Measurements from ENCODE around the gene ADARB2. TPM values are rescaled to one million over a fixed set of nuclear protein-coding genes. Genes with fewer than 3 reads are reported as not detected.
"Not testable (repeated sequence)": the region's sequence is repeated elsewhere in the genome, so short reads cannot be mapped to it uniquely, and the experiment has no call there.

Gene ADARB2
- total and polyA plus RNA-seq, 10 of the 15 experiments (the other 5 are each of a cell fraction or from before 2014, with no cell fraction given), result 0.02 to 4.1 (median 0.76) TPM

DNA sequence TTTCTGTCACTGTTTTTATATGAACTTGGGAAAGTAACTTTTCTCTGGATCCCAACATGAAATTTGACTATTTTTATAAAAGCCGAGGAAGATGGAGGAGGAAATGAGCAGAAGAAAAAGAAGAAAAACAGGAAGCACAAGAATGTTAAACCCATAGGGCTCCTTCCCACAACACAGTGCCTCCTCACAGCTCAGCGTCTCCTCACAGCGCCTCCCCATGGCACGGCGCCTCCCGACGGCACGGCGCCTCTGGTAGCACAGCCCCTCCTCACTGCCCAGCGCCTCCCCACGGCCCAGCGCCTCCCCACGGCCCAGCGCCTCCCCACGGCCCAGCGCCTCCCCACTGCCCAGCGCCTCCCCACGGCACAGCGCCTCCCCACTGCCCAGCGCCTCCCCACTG is 410.8 kb downstream of the ADARB2 start:
- DNase-seq (ENCODE audit: low read depth, low spot score); POLR2A ChIA-PET; CTCF ChIA-PET; FAIRE-seq; ATAC-seq; H3K36me3 ChIP-seq (ENCODE audit: control insufficient read depth in 2 of 2, insufficient read depth in 2 of 2, low read length in 1 of 2); H3K27me3 ChIP-seq (replicated peaks in 1 of 2; ENCODE audit: control insufficient read depth in 2 of 2, insufficient read depth in 2 of 2, low read length in 1 of 2); H2AFZ ChIP-seq (ENCODE audit: control insufficient read depth, low read depth, low read length); RAD21 ChIA-PET (ENCODE audit: unreplicated experiment); intact Hi-C loops (cut with micrococcal nuclease; ENCODE audit: unreplicated experiment); H3K9me3 ChIP-seq (replicated peaks; ENCODE audit: control insufficient read depth, insufficient read depth, low read length); H3K4me3 ChIP-seq; H3K27ac ChIP-seq (ENCODE audit: control insufficient read depth, insufficient read depth); H3K9ac ChIP-seq (ENCODE audit: control insufficient read depth, insufficient read depth, low read length); in situ Hi-C loops (cut with MboI); BruUV-seq (replicated peaks); H4K20me1 ChIP-seq (ENCODE audit: control insufficient read depth, insufficient read depth); H3K79me2 ChIP-seq (ENCODE audit: control insufficient read depth, insufficient read depth, low read length); H3K4me2 ChIP-seq (ENCODE audit: control insufficient read depth, insufficient read depth); H3K4me1 ChIP-seq (ENCODE audit: control insufficient read depth, insufficient read depth, low read length); SMC1A ChIA-PET (ENCODE audit: uncharacterized antibody, unreplicated experiment): not testable (repeated sequence)
- no CpG with 5 or more reads among the region's 20 CpGs for WGBS (ENCODE audit: insufficient coverage, insufficient replicate concordance, low lambda C conversion rate, missing lambda C conversion rate)

DNA sequence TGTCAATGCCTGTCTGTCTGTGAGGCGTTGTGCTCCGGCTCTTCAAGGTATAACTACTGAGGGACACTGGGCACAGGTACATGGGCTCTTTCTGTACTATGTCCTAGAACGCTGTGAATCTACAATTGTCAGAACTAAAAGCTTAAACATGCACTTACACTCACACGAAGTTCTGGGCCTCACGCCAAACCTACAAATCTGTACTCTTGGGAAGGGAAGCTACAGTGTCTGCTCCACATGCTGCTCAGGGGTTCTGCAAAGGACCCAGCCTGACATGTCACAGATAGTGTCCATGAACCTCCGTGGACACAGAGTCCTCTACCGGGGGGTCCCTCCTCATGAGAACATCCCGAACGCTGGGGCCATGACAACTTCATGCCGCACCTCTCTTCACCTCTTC is 412.4 kb downstream of the ADARB2 start:
- Histone ChIP-seq H3K79me2 (ENCODE audit: control insufficient read depth, insufficient read depth, low read length) (no peaks in the 10 kb centered on the region), H3K9me3 (replicated peaks; ENCODE audit: control insufficient read depth, insufficient read depth, low read length) (no peaks in the 10 kb centered on the region; the same call in 2 of the 3 replicates), H3K9ac (ENCODE audit: control insufficient read depth, insufficient read depth, low read length) (no peak overlapping the region), H2AFZ (ENCODE audit: control insufficient read depth, low read depth, low read length) (no peak overlapping the region), H3K4me2 (ENCODE audit: control insufficient read depth, insufficient read depth) (no peak overlapping the region), H3K4me1 (ENCODE audit: control insufficient read depth, insufficient read depth, low read length) (no peaks in the 10 kb centered on the region), H3K36me3 (ENCODE audit: control insufficient read depth in 2 of 2, insufficient read depth in 2 of 2, low read length in 1 of 2) (no peaks in the 10 kb centered on the region), H3K27ac (ENCODE audit: control insufficient read depth, insufficient read depth) (no peak overlapping the region), H4K20me1 (ENCODE audit: control insufficient read depth, insufficient read depth) (no peaks in the 10 kb centered on the region), H3K4me3 (no peak overlapping the region), H3K27me3 (replicated peaks in 1 of 2; ENCODE audit: control insufficient read depth in 2 of 2, insufficient read depth in 2 of 2, low read length in 1 of 2) (no peaks in the 10 kb centered on the region)
- WGBS (ENCODE audit: insufficient coverage, insufficient replicate concordance, low lambda C conversion rate, missing lambda C conversion rate), result 69% methylated on average over 10 of the region's 10 CpGs
- no TSS peak for BruUV-seq (replicated peaks)
- CTCF ChIA-PET, result no interaction called here
- no peak for TF ChIP-seq POLR2A (IDR thresholded peaks at IDR 0.05; ENCODE audit: low read depth, low read length)
- no peak for TF ChIP-seq POU2F2 (IDR thresholded peaks at IDR 0.05; ENCODE audit: borderline replicate concordance, low read depth, low read length)
- no peak for TF ChIP-seq RCOR1 (conservative IDR thresholded peaks at IDR 0.05; ENCODE audit: low read depth, low read length)
- TF ChIP-seq MEF2A (IDR thresholded peaks at IDR 0.05; ENCODE audit: insufficient read depth, low read depth, low read length), result no peak
- TF ChIP-seq HDAC6 (IDR thresholded peaks at IDR 0.05; ENCODE audit: unreplicated experiment), result no peak
- no peak for DNase-seq (ENCODE audit: low read depth, low spot score)
- no peak for ATAC-seq
- intact Hi-C loops (cut with micrococcal nuclease; ENCODE audit: unreplicated experiment), result no loop called here
- POLR2A ChIA-PET, result no interaction called here
- SMC1A ChIA-PET (ENCODE audit: uncharacterized antibody, unreplicated experiment), result no interaction called here
- in situ Hi-C loops (cut with MboI), result no loop called here
- FAIRE-seq, result no peak
- RAD21 ChIA-PET (ENCODE audit: unreplicated experiment), result no interaction called here

Data from GM12878 (cell line).